Caco-2 (cell line): Measurements from ENCODE around the gene SCTR. TPM values are rescaled to one million over a fixed set of nuclear protein-coding genes. Genes with fewer than 3 reads are reported as not detected.

ENCODE experiments used
- BruUV-seq: library from RNA; stranded (reverse); fragments of 400-500 nt; replicated peaks from 2 replicates; lab custom pipeline; 2021; lab: Mats Ljungman, UMichigan
- CTCF ChIA-PET: fragments of 300-600 bp; sonication (Branson Sonifier 250); formaldehyde crosslinking; loops from one replicate; lab custom pipeline; 2022; ENCODE audit warnings: antibody characterized with exemption; lab: Charles Lee
- POLR2A ChIA-PET: fragments of 300-600 bp; sonication (Branson Sonifier 250); formaldehyde crosslinking; loops from one replicate; lab custom pipeline; 2022; ENCODE audit warnings: antibody characterized with exemption; lab: Charles Lee
- DNase-seq, 2 experiments: peaks; one replicate each; pipeline versions ENCODE4 v3.0.0 to v3.0.0-alpha.2; 2020 to 2022
- H3K27me3 ChIP-seq: replicated peaks from 2 replicates; pipeline ENCODE4 v1.6.0; 2011; ENCODE audit warnings: low read length; ENCODE audit not compliant: control insufficient read depth, insufficient read depth
- H3K36me3 ChIP-seq: 2 replicates; pipeline ENCODE4 v1.5.1; 2011; ENCODE audit warnings: low read length; ENCODE audit not compliant: control insufficient read depth, insufficient read depth
- H3K4me1 ChIP-seq: fragments of 250-450 bp; sonication (Bioruptor Pico); 2 replicates; pipeline ENCODE4 v1.5.1; 2020; ENCODE audit warnings: mild to moderate bottlenecking
- H3K4me3 ChIP-seq: 2 replicates; pipeline ENCODE4 v1.5.1; 2011; ENCODE audit warnings: low read depth, mild to moderate bottlenecking, control low read depth, low read length
- H3K9me3 ChIP-seq: fragments of 250-450 bp; sonication (Bioruptor Pico); 2 replicates; pipeline ENCODE4 v1.5.1; 2020; ENCODE audit warnings: mild to moderate bottlenecking, moderate library complexity
- H3K27ac Mint-ChIP-seq: one replicate; pipeline ENCODE4 v1.8.0; 2022; ENCODE audit warnings: mixed read lengths; ENCODE audit not compliant: unreplicated experiment
- H3K27me3 Mint-ChIP-seq: one replicate; pipeline ENCODE4 v1.8.0; 2022; ENCODE audit warnings: mixed read lengths; ENCODE audit not compliant: insufficient read depth, unreplicated experiment
- H3K36me3 Mint-ChIP-seq: one replicate; pipeline ENCODE4 v1.8.0; 2022; ENCODE audit warnings: mild to moderate bottlenecking, mixed read lengths; ENCODE audit not compliant: insufficient read depth, unreplicated experiment
- H3K4me1 Mint-ChIP-seq: one replicate; pipeline ENCODE4 v1.8.0; 2022; ENCODE audit warnings: low read depth, mixed read lengths; ENCODE audit not compliant: unreplicated experiment
- H3K4me3 Mint-ChIP-seq: one replicate; pipeline ENCODE4 v1.8.0; 2022; ENCODE audit warnings: mild to moderate bottlenecking, moderate library complexity, mixed read lengths; ENCODE audit not compliant: unreplicated experiment
- H3K9me3 Mint-ChIP-seq: one replicate; pipeline ENCODE4 v1.8.0; 2022; ENCODE audit warnings: mixed read lengths; ENCODE audit not compliant: unreplicated experiment
- intact Hi-C: fragments of 100-400 bp; cut with micrococcal nuclease; formaldehyde crosslinking; loops from one replicate; pipeline ENCODE4 v1.10.0; 2022; ENCODE audit not compliant: unreplicated experiment
- total RNA-seq: library from RNA; stranded (reverse); gene quantifications from 2 replicates; pipeline ENCODE4 v1.2.3, GENCODE V29; 2022
- TF ChIP-seq, protein P1 (sequence below), 2 experiments: fragments of 200-600 bp in 1 of 2; IDR thresholded peaks; 1 replicate in 1 of 2; 2 replicates in 1 of 2; pipeline versions ENCODE4 v1.5.1 to v1.8.0; 2011 to 2022; ENCODE audit warnings: antibody characterized with exemption in 1 of 2, control low read depth in 1 of 2, inconsistent platforms in 1 of 2, low read depth in 1 of 2, low read length in 1 of 2, mild to moderate bottlenecking in 1 of 2, moderate library complexity in 1 of 2; ENCODE audit not compliant: insufficient read depth in 1 of 2, severe bottlenecking in 1 of 2, unreplicated experiment in 1 of 2

Gene SCTR
- total RNA-seq, 1 experiment from 2014 or later, result not detected

DNA sequence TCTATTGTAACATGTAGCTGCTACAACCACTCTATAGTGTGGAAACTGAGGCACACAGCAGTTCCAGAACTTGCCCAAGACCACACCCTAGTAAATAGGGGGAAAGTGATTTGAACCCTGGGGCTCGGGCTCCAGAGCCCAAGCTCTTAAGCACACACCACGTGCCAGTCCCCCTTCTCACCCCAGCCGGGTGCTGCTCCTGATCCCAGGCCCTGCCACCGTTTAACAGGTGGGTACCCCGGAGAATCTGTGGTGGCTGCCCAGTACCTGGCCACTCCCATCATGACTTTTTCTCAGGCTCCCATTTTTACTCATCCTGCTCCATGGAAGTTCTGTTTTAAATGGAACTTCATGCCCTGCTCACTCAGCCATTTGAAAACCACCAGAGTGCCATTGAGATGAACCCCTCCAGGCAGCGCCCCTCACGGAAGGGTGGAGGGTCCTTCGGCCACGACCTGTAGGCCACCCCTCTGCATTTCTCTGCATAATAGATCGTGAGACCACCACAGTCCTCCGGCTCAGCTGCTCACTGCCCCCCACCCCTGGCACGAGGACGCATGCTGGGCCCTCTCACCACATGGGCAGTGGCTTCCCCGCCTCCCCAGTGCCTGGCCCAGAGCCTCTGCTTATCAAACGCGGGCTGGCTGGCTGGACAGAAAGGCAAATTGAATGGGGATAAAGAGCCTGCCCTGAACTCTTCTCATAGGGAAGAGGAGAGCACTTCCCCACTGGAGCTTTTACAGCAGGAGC lies 50.5 kb downstream of the SCTR start:
- ChIA-PET POLR2A (interaction anchor here (0.5 kb wide), 1 partner anchor 42 kb away, joined by 3 read pairs; the partner anchor contains the start of gene TMEM37), CTCF (no interaction called here)
- Mint-ChIP-seq H3K27me3 (no peaks in the 10 kb centered on the region), H3K36me3 (no peaks in the 10 kb centered on the region), H3K27ac (no peak overlapping the region), H3K9me3 (no peaks in the 10 kb centered on the region), H3K4me1 (peaks cover 8% of the 10 kb centered on the region), H3K4me3 (no peak overlapping the region)
- TF ChIP-seq, protein P1, sequence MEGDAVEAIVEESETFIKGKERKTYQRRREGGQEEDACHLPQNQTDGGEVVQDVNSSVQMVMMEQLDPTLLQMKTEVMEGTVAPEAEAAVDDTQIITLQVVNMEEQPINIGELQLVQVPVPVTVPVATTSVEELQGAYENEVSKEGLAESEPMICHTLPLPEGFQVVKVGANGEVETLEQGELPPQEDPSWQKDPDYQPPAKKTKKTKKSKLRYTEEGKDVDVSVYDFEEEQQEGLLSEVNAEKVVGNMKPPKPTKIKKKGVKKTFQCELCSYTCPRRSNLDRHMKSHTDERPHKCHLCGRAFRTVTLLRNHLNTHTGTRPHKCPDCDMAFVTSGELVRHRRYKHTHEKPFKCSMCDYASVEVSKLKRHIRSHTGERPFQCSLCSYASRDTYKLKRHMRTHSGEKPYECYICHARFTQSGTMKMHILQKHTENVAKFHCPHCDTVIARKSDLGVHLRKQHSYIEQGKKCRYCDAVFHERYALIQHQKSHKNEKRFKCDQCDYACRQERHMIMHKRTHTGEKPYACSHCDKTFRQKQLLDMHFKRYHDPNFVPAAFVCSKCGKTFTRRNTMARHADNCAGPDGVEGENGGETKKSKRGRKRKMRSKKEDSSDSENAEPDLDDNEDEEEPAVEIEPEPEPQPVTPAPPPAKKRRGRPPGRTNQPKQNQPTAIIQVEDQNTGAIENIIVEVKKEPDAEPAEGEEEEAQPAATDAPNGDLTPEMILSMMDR (IDR thresholded peaks at IDR 0.05; ENCODE audit: insufficient read depth in 1 of 2, low read depth in 1 of 2, low read length in 1 of 2, severe bottlenecking in 1 of 2, unreplicated experiment in 1 of 2), result no peak
- Histone ChIP-seq H3K4me1 (peaks cover 5% of the 10 kb centered on the region), H3K9me3 (no peaks in the 10 kb centered on the region), H3K4me3 (no peak overlapping the region), H3K36me3 (no peaks in the 10 kb centered on the region), H3K27me3 (no peaks in the 10 kb centered on the region)
- no TSS peak for BruUV-seq
- DNase-seq, result no peak
- intact Hi-C loops, result no loop called here

DNA sequence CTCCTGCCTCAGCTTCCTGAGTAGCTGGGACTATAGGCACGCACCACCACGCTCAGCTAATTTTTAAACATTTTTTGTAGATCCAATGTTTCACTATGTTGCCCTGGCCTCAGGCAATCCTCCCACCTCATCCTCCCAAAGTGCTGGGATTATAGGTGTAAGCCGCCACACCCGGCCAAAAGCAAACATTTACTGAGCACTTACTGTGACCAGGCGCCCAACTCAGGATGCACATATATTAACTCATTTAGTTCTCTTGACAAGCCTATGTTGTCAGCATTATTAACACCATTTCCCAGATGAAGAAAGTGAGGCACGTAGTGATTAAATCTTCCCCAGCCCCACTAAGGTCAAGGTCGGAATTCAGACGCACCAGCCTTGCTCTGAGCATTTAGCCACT lies 51.5 kb downstream of the SCTR start:
- H3K27me3 Mint-ChIP-seq, result no peaks in the 10 kb centered on the region
- no peak overlapping the region for H3K27ac Mint-ChIP-seq
- ChIA-PET CTCF (interaction anchor here (1.0 kb wide), 1 partner anchor 41 kb away, joined by 3 read pairs; the partner anchor contains the start of gene TMEM37), POLR2A (no interaction called here)
- TF ChIP-seq, protein P1 (IDR thresholded peaks at IDR 0.05; ENCODE audit: insufficient read depth in 1 of 2, low read depth in 1 of 2, low read length in 1 of 2, severe bottlenecking in 1 of 2, unreplicated experiment in 1 of 2), result no peak
- Histone ChIP-seq H3K27me3 (no peaks in the 10 kb centered on the region), H3K9me3 (no peaks in the 10 kb centered on the region), H3K4me3 (no peak overlapping the region), H3K36me3 (no peaks in the 10 kb centered on the region), H3K4me1 (peaks cover 5% of the 10 kb centered on the region)
- intact Hi-C loops, result no loop called here
- H3K4me1 Mint-ChIP-seq, result peaks cover 8% of the 10 kb centered on the region
- no peak overlapping the region for H3K4me3 Mint-ChIP-seq
- BruUV-seq, result no TSS peak
- DNase-seq, result no peak
- H3K36me3 Mint-ChIP-seq, result no peaks in the 10 kb centered on the region
- no peaks in the 10 kb centered on the region for H3K9me3 Mint-ChIP-seq

DNA sequence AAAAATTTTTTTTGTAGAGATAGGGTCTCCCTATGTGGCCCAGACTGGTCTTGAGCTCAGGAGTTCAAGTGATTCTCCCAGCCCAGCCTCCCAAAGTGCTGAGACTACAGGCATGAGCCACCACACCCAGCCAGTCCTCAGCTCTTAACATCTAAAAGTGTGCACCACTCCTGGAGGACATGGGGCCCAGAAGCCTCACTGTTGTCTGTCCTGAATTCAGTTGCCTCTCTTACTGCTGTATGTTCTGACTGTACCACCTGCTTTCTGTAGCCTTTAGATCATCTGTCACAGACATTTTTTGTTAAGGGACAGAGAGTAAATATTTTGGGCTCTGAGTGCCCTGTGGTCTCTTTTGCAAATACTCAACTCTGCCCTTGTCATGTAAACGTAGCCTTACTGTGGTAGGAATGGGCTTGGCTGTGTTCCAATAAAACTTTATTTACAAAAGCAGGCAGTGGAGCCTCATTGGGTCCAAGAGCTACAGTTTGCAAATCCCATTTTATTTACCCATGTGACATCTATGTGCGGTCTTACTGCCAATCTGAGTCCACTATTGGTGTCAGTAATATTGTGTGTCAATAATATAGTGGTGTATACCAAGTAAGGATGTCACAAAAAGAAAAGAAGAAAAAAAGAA lies 54.5 kb downstream of the SCTR start:
- BruUV-seq, result no TSS peak
- Histone ChIP-seq H3K9me3 (no peaks in the 10 kb centered on the region), H3K4me1 (no peaks in the 10 kb centered on the region; the same call in 1 of the 2 replicates), H3K4me3 (no peak overlapping the region), H3K27me3 (no peaks in the 10 kb centered on the region), H3K36me3 (no peaks in the 10 kb centered on the region)
- no peak for DNase-seq
- H3K4me1 Mint-ChIP-seq, result no peaks in the 10 kb centered on the region
- TF ChIP-seq, protein P1 (IDR thresholded peaks at IDR 0.05; ENCODE audit: insufficient read depth in 1 of 2, low read depth in 1 of 2, low read length in 1 of 2, severe bottlenecking in 1 of 2, unreplicated experiment in 1 of 2), result no peak
- H3K4me3 Mint-ChIP-seq, result no peak overlapping the region
- no peaks in the 10 kb centered on the region for H3K36me3 Mint-ChIP-seq
- ChIA-PET POLR2A (no interaction called here), CTCF (no interaction called here)
- intact Hi-C loops, result no loop called here
- H3K27me3 Mint-ChIP-seq, result no peaks in the 10 kb centered on the region
- H3K27ac Mint-ChIP-seq, result no peak overlapping the region
- H3K9me3 Mint-ChIP-seq, result no peaks in the 10 kb centered on the region
